Measurements from ENCODE around the gene AJUBA.

Gene AJUBA

GRCh38 chr14:22932146-22932545, 50.2 kb downstream of the AJUBA start:
- TF ChIP-seq CTCF (IDR thresholded peaks at IDR 0.05; ENCODE audit: insufficient read depth, low read depth, low read length, missing control alignments) = no peak
- no peak overlapping the region for H3K4me3 ChIP-seq (ENCODE audit: low read depth, low read length)
- no peak for DNase-seq (ENCODE audit: low read depth)

GRCh38 chr14:22929961-22930364, 52.4 kb downstream of the AJUBA start:
- no peak for DNase-seq (ENCODE audit: low read depth)
- H3K4me3 ChIP-seq (ENCODE audit: low read depth, low read length) = peak overlapping the region; percentile 89
- no peak for TF ChIP-seq CTCF (IDR thresholded peaks at IDR 0.05; ENCODE audit: insufficient read depth, low read depth, low read length, missing control alignments)

- H3K4me3 ChIP-seq (ENCODE audit: low read depth, low read length) = peak within 1 kb of the TSS; percentile 89
- DNase-seq (ENCODE audit: low read depth) = peak; percentile 100
Observed at GRCh38 chr14:22929104-22929960, 53.0 kb downstream of the AJUBA start, which contains the start of gene PRMT5. Gene PRMT5 (minus strand): TSS chr14:22929376. CDS start chr14:22929361, 15 bp downstream.

GRCh38 chr14:22928237-22929103, 53.9 kb downstream of the AJUBA start:
- DNase-seq (ENCODE audit: low read depth) = peak; percentile 32
- peak overlapping the region; percentile 89 for H3K4me3 ChIP-seq (ENCODE audit: low read depth, low read length)
- no peak for TF ChIP-seq CTCF (IDR thresholded peaks at IDR 0.05; ENCODE audit: insufficient read depth, low read depth, low read length, missing control alignments)

More at GRCh38 chr14:22929104-22929960, 53.0 kb downstream of the AJUBA start, which contains the start of gene PRMT5:
- TF ChIP-seq CTCF (IDR thresholded peaks at IDR 0.05; ENCODE audit: insufficient read depth, low read depth, low read length, missing control alignments) = no peak

GRCh38 chr14:22926316-22926715, 56.0 kb downstream of the AJUBA start:
- DNase-seq (ENCODE audit: low read depth) = no peak
- no peak for TF ChIP-seq CTCF (IDR thresholded peaks at IDR 0.05; ENCODE audit: insufficient read depth, low read depth, low read length, missing control alignments)
- no peak overlapping the region for H3K4me3 ChIP-seq (ENCODE audit: low read depth, low read length)

GRCh38 chr14:22925513-22925912, 56.8 kb downstream of the AJUBA start:
- no peak for DNase-seq (ENCODE audit: low read depth)
- H3K4me3 ChIP-seq (ENCODE audit: low read depth, low read length) = no peak overlapping the region
- TF ChIP-seq CTCF (IDR thresholded peaks at IDR 0.05; ENCODE audit: insufficient read depth, low read depth, low read length, missing control alignments) = no peak
